ENCODE data around the gene COL25A1.
A peak's percentile ranks its signal among the peaks of the same experiment; 100 is the strongest.

The COL25A1 gene

GRCh38 chr4:108868606-108869227, 433.7 kb downstream of the COL25A1 start:
- H3K9me3 ChIP-seq (ENCODE audit: insufficient read depth, low read length): no peaks in the 10 kb centered on the region
- H3K36me3 ChIP-seq (ENCODE audit: insufficient read depth, insufficient read length, low read length): no peaks in the 10 kb centered on the region
- no peak overlapping the region for H3K4me3 ChIP-seq (ENCODE audit: insufficient read length, low read depth)
- DNase-seq (ENCODE audit: low read depth, low spot score): no peak
- no peaks in the 10 kb centered on the region for H3K4me1 ChIP-seq (ENCODE audit: insufficient read depth, insufficient read length)
- no peaks in the 10 kb centered on the region for H3K27me3 ChIP-seq (ENCODE audit: insufficient read depth, insufficient read length)
- TF ChIP-seq YY1 (IDR thresholded peaks at IDR 0.05; ENCODE audit: insufficient read depth, insufficient read length) (no peak), ZNF274 (IDR thresholded peaks at IDR 0.05; ENCODE audit: low read depth, low read length) (no peak), SUZ12 (IDR thresholded peaks at IDR 0.05; ENCODE audit: extremely low read depth, insufficient read depth, insufficient read length) (no peak)
- no peak overlapping the region for H3K9ac ChIP-seq (ENCODE audit: insufficient read length, low read depth)

- H3K9me3 ChIP-seq (ENCODE audit: insufficient read depth, low read length): no peaks in the 10 kb centered on the region
- no peaks in the 10 kb centered on the region for H3K4me1 ChIP-seq (ENCODE audit: insufficient read depth, insufficient read length)
- H3K9ac ChIP-seq (ENCODE audit: insufficient read length, low read depth): no peak overlapping the region
- TF ChIP-seq ZNF274 (IDR thresholded peaks at IDR 0.05; ENCODE audit: low read depth, low read length) (no peak), YY1 (IDR thresholded peaks at IDR 0.05; ENCODE audit: insufficient read depth, insufficient read length) (no peak), SUZ12 (IDR thresholded peaks at IDR 0.05; ENCODE audit: extremely low read depth, insufficient read depth, insufficient read length) (no peak)
- H3K4me3 ChIP-seq (ENCODE audit: insufficient read length, low read depth): no peak overlapping the region
- H3K27me3 ChIP-seq (ENCODE audit: insufficient read depth, insufficient read length): no peaks in the 10 kb centered on the region
- H3K36me3 ChIP-seq (ENCODE audit: insufficient read depth, insufficient read length, low read length): no peaks in the 10 kb centered on the region
- no peak for DNase-seq (ENCODE audit: low read depth, low spot score)
Observed at GRCh38 chr4:108867476-108867875, 435.0 kb downstream of the COL25A1 start.

GRCh38 chr4:108861334-108861733, 441.1 kb downstream of the COL25A1 start:
- Histone ChIP-seq H3K4me1 (ENCODE audit: insufficient read depth, insufficient read length) (no peaks in the 10 kb centered on the region), H3K9me3 (ENCODE audit: insufficient read depth, low read length) (no peaks in the 10 kb centered on the region), H3K27me3 (ENCODE audit: insufficient read depth, insufficient read length) (no peaks in the 10 kb centered on the region), H3K36me3 (ENCODE audit: insufficient read depth, insufficient read length, low read length) (no peaks in the 10 kb centered on the region), H3K4me3 (ENCODE audit: insufficient read length, low read depth) (no peak overlapping the region), H3K9ac (ENCODE audit: insufficient read length, low read depth) (no peak overlapping the region)
- DNase-seq (ENCODE audit: low read depth, low spot score): peak; percentile 15
- no peak for TF ChIP-seq SUZ12 (IDR thresholded peaks at IDR 0.05; ENCODE audit: extremely low read depth, insufficient read depth, insufficient read length)
- no peak for TF ChIP-seq YY1 (IDR thresholded peaks at IDR 0.05; ENCODE audit: insufficient read depth, insufficient read length)
- no peak for TF ChIP-seq ZNF274 (IDR thresholded peaks at IDR 0.05; ENCODE audit: low read depth, low read length)

GRCh38 chr4:108854786-108855185, 447.7 kb downstream of the COL25A1 start:
- H3K36me3 ChIP-seq (ENCODE audit: insufficient read depth, insufficient read length, low read length): no peaks in the 10 kb centered on the region
- H3K4me3 ChIP-seq (ENCODE audit: insufficient read length, low read depth): no peak overlapping the region
- no peaks in the 10 kb centered on the region for H3K9me3 ChIP-seq (ENCODE audit: insufficient read depth, low read length)
- no peak overlapping the region for H3K9ac ChIP-seq (ENCODE audit: insufficient read length, low read depth)
- no peak for TF ChIP-seq YY1 (IDR thresholded peaks at IDR 0.05; ENCODE audit: insufficient read depth, insufficient read length)
- no peak for TF ChIP-seq SUZ12 (IDR thresholded peaks at IDR 0.05; ENCODE audit: extremely low read depth, insufficient read depth, insufficient read length)
- no peak for TF ChIP-seq ZNF274 (IDR thresholded peaks at IDR 0.05; ENCODE audit: low read depth, low read length)
- no peak for DNase-seq (ENCODE audit: low read depth, low spot score)
- no peaks in the 10 kb centered on the region for H3K4me1 ChIP-seq (ENCODE audit: insufficient read depth, insufficient read length)
- no peaks in the 10 kb centered on the region for H3K27me3 ChIP-seq (ENCODE audit: insufficient read depth, insufficient read length)

GRCh38 chr4:108852691-108853090, 449.8 kb downstream of the COL25A1 start:
- TF ChIP-seq YY1 (IDR thresholded peaks at IDR 0.05; ENCODE audit: insufficient read depth, insufficient read length) (no peak), SUZ12 (IDR thresholded peaks at IDR 0.05; ENCODE audit: extremely low read depth, insufficient read depth, insufficient read length) (no peak), ZNF274 (IDR thresholded peaks at IDR 0.05; ENCODE audit: low read depth, low read length) (no peak)
- Histone ChIP-seq H3K4me3 (ENCODE audit: insufficient read length, low read depth) (no peak overlapping the region), H3K9ac (ENCODE audit: insufficient read length, low read depth) (no peak overlapping the region), H3K36me3 (ENCODE audit: insufficient read depth, insufficient read length, low read length) (no peaks in the 10 kb centered on the region), H3K4me1 (ENCODE audit: insufficient read depth, insufficient read length) (no peaks in the 10 kb centered on the region), H3K27me3 (ENCODE audit: insufficient read depth, insufficient read length) (no peaks in the 10 kb centered on the region), H3K9me3 (ENCODE audit: insufficient read depth, low read length) (no peaks in the 10 kb centered on the region)
- DNase-seq (ENCODE audit: low read depth, low spot score): no peak

- TF ChIP-seq YY1 (IDR thresholded peaks at IDR 0.05; ENCODE audit: insufficient read depth, insufficient read length) (no peak), ZNF274 (IDR thresholded peaks at IDR 0.05; ENCODE audit: low read depth, low read length) (no peak), SUZ12 (IDR thresholded peaks at IDR 0.05; ENCODE audit: extremely low read depth, insufficient read depth, insufficient read length) (no peak)
- Histone ChIP-seq H3K36me3 (ENCODE audit: insufficient read depth, insufficient read length, low read length) (no peaks in the 10 kb centered on the region), H3K9ac (ENCODE audit: insufficient read length, low read depth) (no peak overlapping the region), H3K9me3 (ENCODE audit: insufficient read depth, low read length) (no peaks in the 10 kb centered on the region), H3K4me1 (ENCODE audit: insufficient read depth, insufficient read length) (no peaks in the 10 kb centered on the region), H3K27me3 (ENCODE audit: insufficient read depth, insufficient read length) (no peaks in the 10 kb centered on the region), H3K4me3 (ENCODE audit: insufficient read length, low read depth) (no peak overlapping the region)
- DNase-seq (ENCODE audit: low read depth, low spot score): no peak
Observed at GRCh38 chr4:108851366-108851765, 451.1 kb downstream of the COL25A1 start.

GRCh38 chr4:108850219-108850649, 452.2 kb downstream of the COL25A1 start:
- Histone ChIP-seq H3K27me3 (ENCODE audit: insufficient read depth, insufficient read length) (no peaks in the 10 kb centered on the region), H3K36me3 (ENCODE audit: insufficient read depth, insufficient read length, low read length) (no peaks in the 10 kb centered on the region), H3K4me3 (ENCODE audit: insufficient read length, low read depth) (no peak overlapping the region), H3K9me3 (ENCODE audit: insufficient read depth, low read length) (no peaks in the 10 kb centered on the region), H3K4me1 (ENCODE audit: insufficient read depth, insufficient read length) (no peaks in the 10 kb centered on the region), H3K9ac (ENCODE audit: insufficient read length, low read depth) (no peak overlapping the region)
- no peak for DNase-seq (ENCODE audit: low read depth, low spot score)
- TF ChIP-seq YY1 (IDR thresholded peaks at IDR 0.05; ENCODE audit: insufficient read depth, insufficient read length) (no peak), ZNF274 (IDR thresholded peaks at IDR 0.05; ENCODE audit: low read depth, low read length) (no peak), SUZ12 (IDR thresholded peaks at IDR 0.05; ENCODE audit: extremely low read depth, insufficient read depth, insufficient read length) (no peak)

Data from NT2/D1 (cell line).